ENCODE measurements around the gene AOC1. TPM values are rescaled to one million over a fixed set of nuclear protein-coding genes. Genes with fewer than 3 reads are reported as not detected.
A peak's percentile ranks its signal among the peaks of the same experiment; 100 is the strongest.

AOC1 gene
- total RNA-seq, 4 donors from 2014 or later: 1.2 to 6.7 (median 3.5) TPM

- DNase-seq (ENCODE audit: low spot score in 2 of 2): no peak
- 91 to 92% methylated on average over 2 of the region's 2 CpGs for WGBS, 2 donors
- TF ChIP-seq POLR2A (IDR thresholded peaks at IDR 0.05): no peak
- no peak for TF ChIP-seq CTCF (IDR thresholded peaks at IDR 0.05)
- no peak overlapping the region for H3K4me3 ChIP-seq (ENCODE audit: low read depth, poor library complexity, severe bottlenecking)
- intact Hi-C loops (cut with DNase I; ENCODE audit: low total_unique reads): loop anchor here (10.0 kb wide), 1 partner anchor 224 kb away; no protein-coding TSS in a partner anchor
These were observed 38.7 kb downstream of the AOC1 start for GRCh38 chr7:150890853-150891584.

DNA sequence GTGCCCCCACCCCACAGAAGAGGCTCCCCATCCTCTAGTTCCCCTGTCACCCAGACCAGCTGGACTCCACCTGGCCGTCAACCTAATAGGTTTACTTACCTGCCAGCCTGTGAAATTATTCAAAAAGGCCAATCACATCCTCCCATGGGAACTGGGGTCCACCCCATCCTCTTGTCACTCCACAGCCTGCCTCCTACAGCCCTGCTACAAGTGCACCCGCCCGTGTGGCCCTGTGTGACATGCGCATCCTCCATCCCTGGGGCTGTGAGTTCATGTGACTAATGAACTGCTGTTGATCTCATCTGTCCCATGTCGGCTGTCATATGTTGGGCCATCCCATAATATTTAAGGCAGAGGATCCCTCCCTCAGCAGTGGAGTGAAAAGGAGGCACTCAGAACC, 39.4 kb downstream of the AOC1 start:
- no peak for DNase-seq (ENCODE audit: low spot score in 2 of 2)
- 84 to 88% methylated on average over 5 of the region's 5 CpGs for WGBS, 2 donors
- intact Hi-C loops (cut with DNase I; ENCODE audit: low total_unique reads): loop anchor here (10.0 kb wide), 1 partner anchor 223 kb away; no protein-coding TSS in a partner anchor
- TF ChIP-seq CTCF (IDR thresholded peaks at IDR 0.05): no peak
- TF ChIP-seq POLR2A (IDR thresholded peaks at IDR 0.05): no peak
- no peak overlapping the region for H3K4me3 ChIP-seq (ENCODE audit: low read depth, poor library complexity, severe bottlenecking)

GRCh38 chr7:150895809-150896208, 43.5 kb downstream of the AOC1 start:
- 48 to 51% methylated on average over 2 of the region's 2 CpGs for WGBS, 2 donors
- intact Hi-C loops (cut with DNase I; ENCODE audit: low total_unique reads): loop anchor here (10.0 kb wide), 1 partner anchor 219 kb away; no protein-coding TSS in a partner anchor

DNA sequence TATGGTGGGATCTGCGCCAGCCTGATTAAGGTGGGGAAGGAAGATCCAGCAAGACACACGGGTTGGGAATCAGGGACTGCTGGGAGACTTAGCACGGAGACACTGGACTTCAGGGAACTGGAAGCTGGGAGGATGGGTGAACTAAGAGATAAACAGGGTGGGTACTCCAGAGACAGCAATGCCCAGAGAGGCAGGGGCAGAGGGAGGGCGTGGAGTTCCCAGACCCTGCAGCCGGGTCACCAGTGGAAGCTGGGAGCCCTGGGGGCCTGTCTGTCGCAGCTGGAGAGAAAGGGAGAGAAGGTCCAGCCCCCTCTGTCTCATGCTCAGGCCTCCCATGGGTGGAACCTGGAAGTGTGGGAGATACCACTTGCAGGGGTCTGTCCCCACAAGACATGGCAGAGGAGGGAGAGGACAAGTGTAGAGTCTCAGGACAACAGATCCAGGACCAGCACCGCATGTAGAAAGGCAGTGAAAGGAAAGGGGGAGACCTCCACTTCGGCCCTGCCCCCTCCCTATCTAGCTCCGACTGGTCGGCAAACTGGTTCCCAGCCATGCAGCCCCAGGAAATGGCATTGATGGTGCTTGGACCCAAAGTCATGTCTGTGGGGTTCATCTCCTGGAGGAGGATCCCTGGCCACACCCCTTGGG, 44.4 kb downstream of the AOC1 start:
- intact Hi-C loops (cut with DNase I; ENCODE audit: low total_unique reads): loop anchor here (10.0 kb wide), 1 partner anchor 218 kb away; no protein-coding TSS in a partner anchor
- TF ChIP-seq POLR2A (IDR thresholded peaks at IDR 0.05) (no peak), CTCF (IDR thresholded peaks at IDR 0.05) (no peak)
- peak in 1 of 2 donors; percentile 67 for DNase-seq (ENCODE audit: low spot score in 2 of 2)
- no peak overlapping the region for H3K4me3 ChIP-seq (ENCODE audit: low read depth, poor library complexity, severe bottlenecking)
- 44 to 46% methylated on average over 10 of the region's 10 CpGs for WGBS, 2 donors

More at GRCh38 chr7:150895809-150896208, 43.5 kb downstream of the AOC1 start:
- no peak for DNase-seq (ENCODE audit: low spot score in 2 of 2)
- H3K4me3 ChIP-seq (ENCODE audit: low read depth, poor library complexity, severe bottlenecking): no peak overlapping the region
- TF ChIP-seq POLR2A (IDR thresholded peaks at IDR 0.05): no peak
- no peak for TF ChIP-seq CTCF (IDR thresholded peaks at IDR 0.05)

DNA sequence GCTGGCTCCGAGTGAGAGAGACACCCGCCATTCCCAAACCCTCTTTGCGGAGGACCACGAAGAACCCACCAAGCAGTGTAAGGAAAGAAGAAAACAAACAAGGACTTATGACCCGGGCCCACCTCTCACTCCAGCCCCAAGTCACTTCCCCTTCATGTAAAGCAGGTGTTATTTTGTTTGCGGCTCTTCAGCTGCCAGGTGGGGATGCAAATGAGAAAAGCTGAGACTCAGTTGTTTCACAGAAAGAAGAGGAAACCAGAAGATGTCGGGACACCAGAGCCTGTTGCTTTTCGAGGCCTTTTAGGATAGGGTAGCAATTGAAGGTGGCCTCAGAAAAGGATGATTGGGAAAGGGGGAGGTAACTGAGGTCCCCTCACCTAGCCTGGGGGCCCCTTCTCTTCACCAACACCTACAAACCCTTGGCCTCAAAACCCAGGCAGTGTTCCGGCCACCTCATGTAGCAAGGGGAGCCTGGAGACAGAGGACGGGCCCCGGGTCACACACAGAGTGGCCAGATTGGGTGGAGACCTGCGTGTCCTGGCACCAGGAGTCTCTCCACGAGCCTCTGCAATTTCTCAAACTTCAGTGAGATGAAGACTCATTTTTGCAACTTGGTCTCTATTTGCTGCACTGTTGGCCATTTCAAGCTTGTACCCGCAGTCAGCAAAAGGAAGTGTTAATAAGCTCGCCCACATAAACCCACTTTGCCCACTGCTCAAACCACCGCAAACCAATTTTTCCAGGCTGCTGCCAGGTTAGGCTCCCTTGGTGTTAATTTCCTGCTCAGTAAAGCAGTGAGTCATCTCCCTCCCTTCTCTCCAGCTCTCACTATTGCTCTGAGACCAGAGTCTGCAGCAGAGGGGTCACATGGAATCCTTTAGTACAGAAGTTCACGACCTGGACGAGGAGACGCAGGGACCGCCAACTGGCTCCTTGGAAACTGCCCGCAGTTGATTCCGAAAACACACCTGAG, 45.5 kb downstream of the AOC1 start:
- no peak overlapping the region for H3K4me3 ChIP-seq (ENCODE audit: low read depth, poor library complexity, severe bottlenecking)
- intact Hi-C loops (cut with DNase I; ENCODE audit: low total_unique reads): loop anchor here (10.0 kb wide), 1 partner anchor 217 kb away; no protein-coding TSS in a partner anchor
- WGBS, 2 donors: 41 to 50% methylated on average over 22 of the region's 22 CpGs
- TF ChIP-seq CTCF (IDR thresholded peaks at IDR 0.05) (no peak), POLR2A (IDR thresholded peaks at IDR 0.05) (no peak)
- DNase-seq (ENCODE audit: low spot score in 2 of 2): peak in 1 of 2 donors; percentile 49
